ENCODE measurements around the gene ZNF575. TPM values are rescaled to one million over a fixed set of nuclear protein-coding genes. Genes with fewer than 3 reads are reported as not detected.

ZNF575 gene
- total and polyA plus RNA-seq, 10 of the 15 experiments (the other 5 are each of a cell fraction or from before 2014, with no cell fraction given), result 0.18 to 2.8 (median 0.75) TPM

DNA sequence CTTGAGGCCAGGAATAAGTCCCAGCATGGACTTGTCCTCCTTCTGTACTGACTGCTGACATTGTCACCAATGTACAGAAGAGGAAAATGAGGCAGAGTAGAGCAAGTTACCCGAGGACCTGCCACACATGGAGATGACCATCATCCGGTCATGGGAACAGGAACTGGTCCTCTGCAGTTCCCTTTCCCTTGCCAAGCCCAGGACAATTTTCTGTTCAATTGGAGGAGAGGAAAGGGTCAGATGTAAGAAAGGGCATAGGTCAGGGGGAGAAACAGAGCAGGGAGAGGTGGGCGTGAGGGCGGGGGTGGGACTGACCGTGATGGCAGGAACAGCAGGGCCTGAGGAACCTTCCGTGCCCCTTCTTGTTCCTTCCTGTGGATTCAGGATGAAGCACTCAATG is 47.0 kb upstream of the ZNF575 start:
- ChIA-PET POLR2A (no interaction called here), RAD21 (ENCODE audit: unreplicated experiment) (no interaction called here), SMC1A (ENCODE audit: uncharacterized antibody, unreplicated experiment) (no interaction called here), CTCF (no interaction called here)
- intact Hi-C loops (cut with micrococcal nuclease; ENCODE audit: unreplicated experiment) (no loop called here), in situ Hi-C loops (cut with MboI) (no loop called here)
- no peaks in the 10 kb centered on the region for H3K27me3 ChIP-seq (replicated peaks in 1 of 2; ENCODE audit: control insufficient read depth in 2 of 2, insufficient read depth in 2 of 2, low read length in 1 of 2)
- TF ChIP-seq POU2F2 (IDR thresholded peaks at IDR 0.05; ENCODE audit: borderline replicate concordance, low read depth, low read length) (no peak), RFX5 (IDR thresholded peaks at IDR 0.05; ENCODE audit: low read depth, low read length) (no peak), SMAD1 (IDR thresholded peaks at IDR 0.05; ENCODE audit: low read depth, partially characterized antibody) (no peak), NR2F1 (conservative IDR thresholded peaks at IDR 0.05) (no peak), PAX5 (IDR thresholded peaks at IDR 0.05; ENCODE audit: borderline replicate concordance, low read depth, low read length) (no peak), RB1 (IDR thresholded peaks at IDR 0.05; ENCODE audit: borderline replicate concordance) (no peak), CREB1 (IDR thresholded peaks at IDR 0.05; ENCODE audit: low read depth) (no peak), RCOR1 (conservative IDR thresholded peaks at IDR 0.05; ENCODE audit: low read depth, low read length) (no peak), POLR2A (IDR thresholded peaks at IDR 0.05; ENCODE audit: low read depth, low read length) (no peak), CBX3 (IDR thresholded peaks at IDR 0.05; ENCODE audit: borderline replicate concordance, low read depth) (no peak)
- TF ChIP-seq, protein P1, sequence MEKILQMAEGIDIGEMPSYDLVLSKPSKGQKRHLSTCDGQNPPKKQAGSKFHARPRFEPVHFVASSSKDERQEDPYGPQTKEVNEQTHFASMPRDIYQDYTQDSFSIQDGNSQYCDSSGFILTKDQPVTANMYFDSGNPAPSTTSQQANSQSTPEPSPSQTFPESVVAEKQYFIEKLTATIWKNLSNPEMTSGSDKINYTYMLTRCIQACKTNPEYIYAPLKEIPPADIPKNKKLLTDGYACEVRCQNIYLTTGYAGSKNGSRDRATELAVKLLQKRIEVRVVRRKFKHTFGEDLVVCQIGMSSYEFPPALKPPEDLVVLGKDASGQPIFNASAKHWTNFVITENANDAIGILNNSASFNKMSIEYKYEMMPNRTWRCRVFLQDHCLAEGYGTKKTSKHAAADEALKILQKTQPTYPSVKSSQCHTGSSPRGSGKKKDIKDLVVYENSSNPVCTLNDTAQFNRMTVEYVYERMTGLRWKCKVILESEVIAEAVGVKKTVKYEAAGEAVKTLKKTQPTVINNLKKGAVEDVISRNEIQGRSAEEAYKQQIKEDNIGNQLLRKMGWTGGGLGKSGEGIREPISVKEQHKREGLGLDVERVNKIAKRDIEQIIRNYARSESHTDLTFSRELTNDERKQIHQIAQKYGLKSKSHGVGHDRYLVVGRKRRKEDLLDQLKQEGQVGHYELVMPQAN (conservative IDR thresholded peaks at IDR 0.05), result no peak
- TF ChIP-seq, protein P2, sequence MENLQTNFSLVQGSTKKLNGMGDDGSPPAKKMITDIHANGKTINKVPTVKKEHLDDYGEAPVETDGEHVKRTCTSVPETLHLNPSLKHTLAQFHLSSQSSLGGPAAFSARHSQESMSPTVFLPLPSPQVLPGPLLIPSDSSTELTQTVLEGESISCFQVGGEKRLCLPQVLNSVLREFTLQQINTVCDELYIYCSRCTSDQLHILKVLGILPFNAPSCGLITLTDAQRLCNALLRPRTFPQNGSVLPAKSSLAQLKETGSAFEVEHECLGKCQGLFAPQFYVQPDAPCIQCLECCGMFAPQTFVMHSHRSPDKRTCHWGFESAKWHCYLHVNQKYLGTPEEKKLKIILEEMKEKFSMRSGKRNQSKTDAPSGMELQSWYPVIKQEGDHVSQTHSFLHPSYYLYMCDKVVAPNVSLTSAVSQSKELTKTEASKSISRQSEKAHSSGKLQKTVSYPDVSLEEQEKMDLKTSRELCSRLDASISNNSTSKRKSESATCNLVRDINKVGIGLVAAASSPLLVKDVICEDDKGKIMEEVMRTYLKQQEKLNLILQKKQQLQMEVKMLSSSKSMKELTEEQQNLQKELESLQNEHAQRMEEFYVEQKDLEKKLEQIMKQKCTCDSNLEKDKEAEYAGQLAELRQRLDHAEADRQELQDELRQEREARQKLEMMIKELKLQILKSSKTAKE (IDR thresholded peaks at IDR 0.05; ENCODE audit: low read depth, poor library complexity, severe bottlenecking), result no peak
- 85% methylated on average over 6 of the region's 6 CpGs for WGBS (ENCODE audit: insufficient coverage, insufficient replicate concordance, low lambda C conversion rate, missing lambda C conversion rate)
- H3K4me1 ChIP-seq (ENCODE audit: control insufficient read depth, insufficient read depth, low read length), result no peaks in the 10 kb centered on the region
- ATAC-seq, result no peak
- H3K4me3 ChIP-seq, result no peak overlapping the region
- H3K9ac ChIP-seq (ENCODE audit: control insufficient read depth, insufficient read depth, low read length), result no peak overlapping the region
- no peak for FAIRE-seq
- H3K36me3 ChIP-seq (ENCODE audit: control insufficient read depth in 2 of 2, insufficient read depth in 2 of 2, low read length in 1 of 2), result no peaks in the 10 kb centered on the region
- H2AFZ ChIP-seq (ENCODE audit: control insufficient read depth, low read depth, low read length), result no peak overlapping the region
- no peak overlapping the region for H3K27ac ChIP-seq (ENCODE audit: control insufficient read depth, insufficient read depth)
- no peak overlapping the region for H3K4me2 ChIP-seq (ENCODE audit: control insufficient read depth, insufficient read depth)
- H4K20me1 ChIP-seq (ENCODE audit: control insufficient read depth, insufficient read depth), result no peaks in the 10 kb centered on the region
- H3K9me3 ChIP-seq (replicated peaks; ENCODE audit: control insufficient read depth, insufficient read depth, low read length), result no peaks in the 10 kb centered on the region
- no peak for DNase-seq (ENCODE audit: low read depth, low spot score)
- no TSS peak for BruUV-seq (replicated peaks)
- no peaks in the 10 kb centered on the region for H3K79me2 ChIP-seq (ENCODE audit: control insufficient read depth, insufficient read depth, low read length)

Data from GM12878 (cell line).